ENCODE results near the gene TIMM17B. TPM values are rescaled to one million over a fixed set of nuclear protein-coding genes. Genes with fewer than 3 reads are reported as not detected.

TIMM17B gene
- total RNA-seq, 1 donor from 2014 or later: 95.7 TPM

DNA sequence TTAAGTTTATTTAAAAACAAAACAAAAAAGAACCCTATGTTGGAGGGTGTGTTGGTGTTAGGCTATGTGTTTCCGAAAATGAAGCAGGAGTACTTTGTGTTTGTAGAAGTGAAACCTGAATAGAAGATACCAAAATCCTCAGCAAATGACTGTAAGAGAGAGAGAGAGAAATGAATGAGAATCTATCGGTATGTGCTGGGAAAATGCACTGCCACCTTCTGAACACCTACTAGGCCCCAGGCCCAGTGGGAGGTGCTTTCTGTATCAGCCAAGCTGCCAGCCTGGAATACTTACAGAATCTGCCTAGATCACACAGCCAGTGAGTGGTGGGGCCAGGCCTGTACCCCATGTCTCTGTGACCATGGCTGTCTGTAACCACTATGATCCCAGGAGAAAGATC lies 36.2 kb upstream of the TIMM17B start:
- Mint-ChIP-seq H3K27me3 (ENCODE audit: low read depth) (no peaks in the 10 kb centered on the region), H3K4me3 (no peak overlapping the region), H3K9me3 (peaks cover 3% of the 10 kb centered on the region), H3K4me1 (peaks cover 8% of the 10 kb centered on the region), H3K27ac (ENCODE audit: unreplicated experiment) (no peak overlapping the region), H3K36me3 (ENCODE audit: low read depth) (peaks cover 16% of the 10 kb centered on the region)
- no peak for DNase-seq (ENCODE audit: low read depth, low spot score)
- TF ChIP-seq, protein P1, sequence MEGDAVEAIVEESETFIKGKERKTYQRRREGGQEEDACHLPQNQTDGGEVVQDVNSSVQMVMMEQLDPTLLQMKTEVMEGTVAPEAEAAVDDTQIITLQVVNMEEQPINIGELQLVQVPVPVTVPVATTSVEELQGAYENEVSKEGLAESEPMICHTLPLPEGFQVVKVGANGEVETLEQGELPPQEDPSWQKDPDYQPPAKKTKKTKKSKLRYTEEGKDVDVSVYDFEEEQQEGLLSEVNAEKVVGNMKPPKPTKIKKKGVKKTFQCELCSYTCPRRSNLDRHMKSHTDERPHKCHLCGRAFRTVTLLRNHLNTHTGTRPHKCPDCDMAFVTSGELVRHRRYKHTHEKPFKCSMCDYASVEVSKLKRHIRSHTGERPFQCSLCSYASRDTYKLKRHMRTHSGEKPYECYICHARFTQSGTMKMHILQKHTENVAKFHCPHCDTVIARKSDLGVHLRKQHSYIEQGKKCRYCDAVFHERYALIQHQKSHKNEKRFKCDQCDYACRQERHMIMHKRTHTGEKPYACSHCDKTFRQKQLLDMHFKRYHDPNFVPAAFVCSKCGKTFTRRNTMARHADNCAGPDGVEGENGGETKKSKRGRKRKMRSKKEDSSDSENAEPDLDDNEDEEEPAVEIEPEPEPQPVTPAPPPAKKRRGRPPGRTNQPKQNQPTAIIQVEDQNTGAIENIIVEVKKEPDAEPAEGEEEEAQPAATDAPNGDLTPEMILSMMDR (conservative IDR thresholded peaks at IDR 0.05): no peak

DNA sequence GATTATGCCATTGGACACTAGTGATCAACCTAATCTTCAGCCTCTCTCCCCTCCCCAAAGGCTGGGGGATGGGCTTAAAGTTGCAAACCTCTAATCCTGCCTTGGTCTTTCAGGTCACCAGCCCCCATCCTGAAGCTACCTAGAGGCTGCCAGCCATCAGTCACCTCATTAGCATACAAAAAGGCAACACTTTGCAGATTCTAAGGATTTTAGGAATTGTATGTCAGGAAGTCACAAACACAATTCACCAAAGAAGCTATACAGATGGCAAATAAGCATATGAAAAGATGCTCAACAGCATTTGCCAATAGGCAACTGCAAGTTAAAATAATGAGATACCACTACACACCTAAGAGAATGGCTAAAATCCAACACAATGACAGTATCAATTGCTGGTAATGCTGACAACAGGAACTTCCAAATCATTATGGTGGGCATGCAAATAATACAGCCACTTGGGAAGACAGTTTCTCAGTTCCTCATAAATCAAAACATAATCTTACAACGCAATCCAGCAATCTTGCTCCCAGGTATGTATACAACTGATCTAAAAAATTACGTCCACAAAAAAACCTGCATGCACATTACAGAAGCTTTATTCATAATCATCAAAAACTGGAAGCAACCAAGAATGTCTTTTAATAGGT lies 30.3 kb upstream of the TIMM17B start:
- peaks cover 19% of the 10 kb centered on the region for H3K36me3 Mint-ChIP-seq (ENCODE audit: low read depth)
- peaks cover 12% of the 10 kb centered on the region for H3K4me1 Mint-ChIP-seq
- H3K4me3 Mint-ChIP-seq: no peak overlapping the region
- no peak overlapping the region for H3K27ac Mint-ChIP-seq (ENCODE audit: unreplicated experiment)
- H3K27me3 Mint-ChIP-seq (ENCODE audit: low read depth): no peaks in the 10 kb centered on the region
- peaks cover under 1% of the 10 kb centered on the region for H3K9me3 Mint-ChIP-seq
- no peak for DNase-seq (ENCODE audit: low read depth, low spot score)
- TF ChIP-seq, protein P1 (conservative IDR thresholded peaks at IDR 0.05): no peak

DNA sequence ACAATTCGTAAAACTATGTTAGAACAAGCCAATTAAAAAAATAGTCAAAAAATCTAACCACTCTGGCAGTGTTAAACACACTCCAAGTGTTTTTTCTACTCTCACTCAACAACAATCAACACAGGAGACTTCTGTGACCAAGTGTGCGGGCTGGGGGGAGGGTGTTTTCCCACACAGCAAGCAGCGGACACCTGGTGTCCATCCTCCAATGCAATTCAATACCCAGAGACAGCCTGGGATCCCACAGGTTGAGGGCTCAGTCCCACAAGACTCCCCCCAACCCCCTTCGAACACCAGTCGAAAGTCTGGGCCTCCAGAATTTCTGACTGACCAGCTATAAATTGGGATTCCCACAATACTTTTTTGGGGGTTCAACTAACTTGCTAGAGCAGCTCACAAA lies 29.6 kb upstream of the TIMM17B start:
- peak overlapping the region; percentile 35 for H3K27ac Mint-ChIP-seq (ENCODE audit: unreplicated experiment)
- H3K9me3 Mint-ChIP-seq: no peaks in the 10 kb centered on the region
- no peak overlapping the region for H3K4me3 Mint-ChIP-seq
- H3K36me3 Mint-ChIP-seq (ENCODE audit: low read depth): peaks cover 18% of the 10 kb centered on the region
- no peaks in the 10 kb centered on the region for H3K27me3 Mint-ChIP-seq (ENCODE audit: low read depth)
- no peak for DNase-seq (ENCODE audit: low read depth, low spot score)
- peaks cover 12% of the 10 kb centered on the region for H3K4me1 Mint-ChIP-seq
- TF ChIP-seq, protein P1 (conservative IDR thresholded peaks at IDR 0.05): no peak

DNA sequence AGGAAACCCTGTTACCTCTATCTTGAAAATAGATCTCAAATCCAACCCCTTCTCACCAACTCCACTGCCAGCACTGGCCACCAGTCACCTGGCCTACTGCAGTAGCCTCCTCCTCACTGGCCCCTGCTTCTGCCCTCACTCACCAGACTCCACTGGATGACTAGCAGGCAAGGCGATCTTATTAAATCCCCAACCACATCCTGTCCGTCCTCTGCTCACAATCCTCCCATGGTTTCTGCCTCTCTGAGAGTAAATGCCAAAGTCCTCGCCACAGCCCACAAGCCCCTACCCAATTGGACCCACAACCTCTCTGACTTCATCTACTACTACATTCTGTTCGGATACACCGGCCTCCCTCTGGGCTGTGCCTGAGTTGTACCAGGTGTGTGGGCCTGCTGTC lies 26.7 kb upstream of the TIMM17B start:
- TF ChIP-seq, protein P1 (conservative IDR thresholded peaks at IDR 0.05): no peak
- no peaks in the 10 kb centered on the region for H3K27me3 Mint-ChIP-seq (ENCODE audit: low read depth)
- H3K4me1 Mint-ChIP-seq: peaks cover 24% of the 10 kb centered on the region
- peak overlapping the region; percentile 33 for H3K4me3 Mint-ChIP-seq
- no peak overlapping the region for H3K27ac Mint-ChIP-seq (ENCODE audit: unreplicated experiment)
- H3K9me3 Mint-ChIP-seq: no peaks in the 10 kb centered on the region
- H3K36me3 Mint-ChIP-seq (ENCODE audit: low read depth): peaks cover 15% of the 10 kb centered on the region
- no peak for DNase-seq (ENCODE audit: low read depth, low spot score)

DNA sequence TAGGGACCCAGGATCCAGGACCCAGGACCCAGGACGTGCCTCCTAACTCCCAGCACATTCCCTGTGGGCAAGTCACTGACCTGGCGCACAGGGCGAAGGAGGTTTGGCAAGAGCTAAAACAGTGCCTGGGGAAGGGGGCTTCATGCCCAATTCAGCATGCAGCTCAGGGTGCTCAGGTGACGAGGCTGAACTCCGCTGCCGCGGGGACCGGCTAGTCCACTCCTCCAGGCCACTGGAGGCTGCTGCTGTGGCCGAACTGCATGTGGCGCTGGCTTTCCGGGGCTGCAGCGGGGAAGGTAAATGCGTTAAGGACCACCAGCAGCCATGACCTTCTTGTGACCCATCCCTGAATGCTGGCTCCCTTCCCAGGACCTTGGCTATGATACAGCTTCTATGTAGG lies 26.2 kb upstream of the TIMM17B start:
- TF ChIP-seq, protein P1 (conservative IDR thresholded peaks at IDR 0.05): no peak
- peaks cover 15% of the 10 kb centered on the region for H3K36me3 Mint-ChIP-seq (ENCODE audit: low read depth)
- H3K9me3 Mint-ChIP-seq: no peaks in the 10 kb centered on the region
- no peak overlapping the region for H3K4me3 Mint-ChIP-seq
- no peak overlapping the region for H3K27ac Mint-ChIP-seq (ENCODE audit: unreplicated experiment)
- no peak for DNase-seq (ENCODE audit: low read depth, low spot score)
- peaks cover 27% of the 10 kb centered on the region for H3K4me1 Mint-ChIP-seq
- no peaks in the 10 kb centered on the region for H3K27me3 Mint-ChIP-seq (ENCODE audit: low read depth)

Data from neural crest cell (in vitro differentiated cells).